M059J (cell line): Measurements from ENCODE around the gene PTPN23. TPM values are rescaled to one million over a fixed set of nuclear protein-coding genes. Genes with fewer than 3 reads are reported as not detected.

ENCODE experiments used
- DNase-seq: peaks from one replicate; pipeline ENCODE4 v3.0.0-alpha.2; 2012; ENCODE audit warnings: low read depth
- total RNA-seq: library from RNA; depleted of rRNA; stranded (reverse); fragments of >200 nt; shearing (Covaris generic); gene quantifications from 2 replicates; pipeline ENCODE4 v1.2.3, GENCODE V29; 2014

PTPN23 gene
- total RNA-seq, 1 experiment from 2014 or later: 8.5 TPM

DNA sequence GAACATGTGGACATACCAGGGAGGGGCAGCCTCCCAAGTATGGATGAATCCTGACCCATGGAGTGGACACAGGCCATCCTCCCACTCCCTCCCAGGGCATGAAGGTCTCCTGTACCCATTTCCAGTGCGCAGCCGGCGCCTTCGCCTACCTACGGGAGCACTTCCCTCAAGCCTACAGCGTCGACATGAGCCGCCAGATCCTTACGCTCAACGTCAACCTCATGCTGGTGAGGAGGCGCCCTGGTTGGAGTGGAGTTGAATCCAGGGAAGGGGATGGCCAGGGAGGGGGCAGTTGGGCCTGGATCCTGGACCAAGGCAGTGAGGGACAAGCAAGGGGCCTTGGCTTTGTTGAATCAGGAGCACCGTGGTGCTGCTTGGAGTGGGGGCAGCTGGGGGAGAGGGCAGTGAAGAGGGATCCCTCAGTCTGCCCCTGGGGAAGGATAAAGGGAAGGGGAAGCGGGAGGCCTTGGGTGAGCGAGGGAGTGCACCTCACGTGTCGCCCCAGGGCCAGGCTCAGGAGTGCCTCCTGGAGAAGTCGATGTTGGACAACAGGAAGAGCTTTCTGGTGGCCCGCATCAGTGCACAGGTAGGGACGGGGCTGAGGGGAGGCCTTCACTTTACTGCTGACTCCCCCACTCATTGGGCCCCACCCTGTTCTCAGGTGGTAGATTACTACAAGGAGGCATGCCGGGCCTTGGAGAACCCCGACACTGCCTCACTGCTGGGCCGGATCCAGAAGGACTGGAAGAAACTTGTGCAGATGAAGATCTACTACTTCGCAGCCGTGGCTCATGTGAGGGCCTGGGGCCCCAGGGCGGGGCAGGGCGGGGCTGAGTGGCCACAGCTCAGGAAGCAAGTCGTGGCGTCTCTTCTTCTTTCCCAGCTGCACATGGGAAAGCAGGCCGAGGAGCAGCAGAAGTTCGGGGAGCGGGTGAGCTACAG lies 25.3 kb downstream of the PTPN23 start:
- no peak for DNase-seq

- no peak for DNase-seq
These were observed 25.9 kb downstream of the PTPN23 start for GRCh38 chr3:47406762-47407149.

- DNase-seq: no peak
These were observed 26.4 kb downstream of the PTPN23 start for GRCh38 chr3:47407237-47407636.

DNA sequence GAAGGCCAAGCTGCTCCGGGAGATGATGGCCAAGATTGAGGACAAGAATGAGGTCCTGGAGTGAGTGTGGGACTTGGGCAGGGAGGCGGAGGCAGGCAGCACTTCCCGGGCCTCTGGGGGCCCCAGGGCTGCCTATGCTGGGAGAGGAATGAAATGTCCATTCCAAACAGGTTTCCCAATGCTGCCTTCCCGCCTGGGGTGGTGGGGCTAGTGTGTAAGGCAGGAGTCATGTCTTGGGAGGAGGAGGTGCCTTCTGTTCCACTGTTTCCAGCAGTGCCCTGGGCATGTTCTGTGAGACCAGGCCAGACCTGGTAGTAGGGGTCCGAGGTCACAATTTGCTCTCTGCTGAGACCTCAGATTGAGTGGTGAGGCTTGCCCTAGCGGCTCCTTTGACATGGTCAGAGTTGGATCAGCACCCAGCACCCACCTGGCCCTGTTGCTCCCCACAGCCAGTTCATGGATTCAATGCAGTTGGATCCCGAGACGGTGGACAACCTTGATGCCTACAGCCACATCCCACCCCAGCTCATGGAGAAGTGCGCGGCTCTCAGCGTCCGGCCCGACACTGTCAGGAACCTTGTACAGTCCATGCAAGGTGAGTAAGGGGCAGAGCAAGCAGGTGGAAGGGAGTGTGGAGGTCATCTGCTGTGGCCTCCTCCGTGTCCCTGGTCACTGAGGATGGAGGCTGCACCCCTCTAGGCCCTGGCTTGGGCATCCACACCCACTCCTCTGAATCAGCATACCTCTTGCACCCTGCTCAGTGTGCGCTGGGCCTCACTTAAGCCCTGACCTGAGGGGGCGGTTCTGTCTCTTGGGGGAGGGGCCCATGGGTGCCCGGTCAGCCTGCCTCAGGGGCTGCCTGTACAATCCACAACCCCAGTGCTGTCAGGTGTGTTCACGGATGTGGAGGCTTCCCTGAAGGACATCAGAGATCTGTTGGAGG lies 27.3 kb downstream of the PTPN23 start:
- DNase-seq: no peak

DNA sequence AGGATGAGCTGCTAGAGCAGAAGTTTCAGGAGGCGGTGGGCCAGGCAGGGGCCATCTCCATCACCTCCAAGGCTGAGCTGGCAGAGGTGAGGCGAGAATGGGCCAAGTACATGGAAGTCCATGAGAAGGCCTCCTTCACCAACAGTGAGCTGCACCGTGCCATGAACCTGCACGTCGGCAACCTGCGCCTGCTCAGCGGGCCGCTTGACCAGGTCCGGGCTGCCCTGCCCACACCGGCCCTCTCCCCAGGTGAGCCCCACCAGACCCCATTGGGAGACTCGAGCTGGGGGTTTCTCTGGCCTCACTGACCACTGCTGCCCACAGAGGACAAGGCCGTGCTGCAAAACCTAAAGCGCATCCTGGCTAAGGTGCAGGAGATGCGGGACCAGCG lies 28.0 kb downstream of the PTPN23 start:
- DNase-seq: no peak

- DNase-seq: no peak
These were observed 28.5 kb downstream of the PTPN23 start for GRCh38 chr3:47409284-47409683.

GRCh38 chr3:47409688-47410416 lies 29.0 kb downstream of the PTPN23 start:
- no peak for DNase-seq

- DNase-seq: no peak
These were observed 29.5 kb downstream of the PTPN23 start for GRCh38 chr3:47410417-47410720.

GRCh38 chr3:47410801-47411646 lies 30.2 kb downstream of the PTPN23 start:
- DNase-seq: no peak

- no peak for DNase-seq
These were observed 31.1 kb downstream of the PTPN23 start for GRCh38 chr3:47411696-47412452.

GRCh38 chr3:47412453-47412756 lies 31.6 kb downstream of the PTPN23 start:
- DNase-seq: no peak

DNA sequence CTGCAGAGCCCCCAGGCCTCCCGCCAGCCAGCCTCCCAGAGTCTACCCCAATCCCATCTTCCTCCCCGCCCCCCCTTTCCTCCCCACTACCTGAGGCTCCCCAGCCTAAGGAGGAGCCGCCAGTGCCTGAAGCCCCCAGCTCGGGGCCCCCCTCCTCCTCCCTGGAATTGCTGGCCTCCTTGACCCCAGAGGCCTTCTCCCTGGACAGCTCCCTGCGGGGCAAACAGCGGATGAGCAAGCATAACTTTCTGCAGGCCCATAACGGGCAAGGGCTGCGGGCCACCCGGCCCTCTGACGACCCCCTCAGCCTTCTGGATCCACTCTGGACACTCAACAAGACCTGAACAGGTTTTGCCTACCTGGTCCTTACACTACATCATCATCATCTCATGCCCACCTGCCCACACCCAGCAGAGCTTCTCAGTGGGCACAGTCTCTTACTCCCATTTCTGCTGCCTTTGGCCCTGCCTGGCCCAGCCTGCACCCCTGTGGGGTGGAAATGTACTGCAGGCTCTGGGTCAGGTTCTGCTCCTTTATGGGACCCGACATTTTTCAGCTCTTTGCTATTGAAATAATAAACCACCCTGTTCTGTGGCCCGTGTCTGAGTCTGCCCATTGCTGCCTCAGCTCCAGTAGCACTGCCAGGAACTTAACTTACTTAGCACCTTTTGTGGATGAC lies 32.2 kb downstream of the PTPN23 start:
- no peak for DNase-seq

DNA sequence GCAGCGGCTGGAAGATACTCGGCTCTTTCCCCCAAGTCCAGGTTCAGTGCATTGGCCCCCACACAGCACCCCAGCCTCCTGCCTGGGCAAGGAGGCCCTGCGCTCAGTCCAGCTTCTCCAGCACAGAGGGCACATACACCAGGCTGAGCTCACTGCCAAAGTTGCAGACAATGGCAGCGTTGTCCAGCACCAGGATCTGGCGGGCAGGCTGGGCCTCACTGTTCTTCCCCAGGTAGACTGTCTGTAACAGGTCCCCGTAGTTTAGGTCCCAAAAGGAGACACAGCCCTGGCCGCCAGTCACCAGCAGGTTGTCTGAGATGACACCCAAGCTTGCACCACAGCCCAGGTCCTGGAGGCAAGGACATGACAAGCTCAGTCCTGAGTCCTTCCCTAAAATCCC lies 32.9 kb downstream of the PTPN23 start:
- no peak for DNase-seq

- no peak for DNase-seq
These were observed 33.3 kb downstream of the PTPN23 start for GRCh38 chr3:47414161-47414564.

- DNase-seq: no peak
These were observed 34.1 kb downstream of the PTPN23 start for GRCh38 chr3:47414666-47415587.

DNA sequence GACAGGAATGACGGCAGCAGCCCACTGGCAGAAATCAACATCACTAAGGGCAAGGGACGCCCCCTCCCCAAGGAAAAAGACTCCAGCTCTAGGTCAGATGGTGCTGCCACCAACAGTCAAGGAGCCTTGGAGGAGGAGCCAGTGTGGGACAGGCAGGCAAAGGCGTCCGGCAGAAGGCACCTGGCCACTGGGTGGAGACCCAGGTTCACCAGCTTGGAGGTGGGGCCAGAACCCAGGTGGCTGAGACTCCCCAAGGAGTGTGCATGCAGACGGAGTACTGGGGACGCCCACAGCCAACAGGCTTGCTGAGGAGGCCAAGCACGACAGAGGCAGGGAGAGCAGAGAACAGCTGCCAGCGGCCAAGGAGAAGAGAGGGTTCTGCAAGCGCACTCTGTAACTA lies 35.2 kb downstream of the PTPN23 start:
- DNase-seq: no peak

DNA sequence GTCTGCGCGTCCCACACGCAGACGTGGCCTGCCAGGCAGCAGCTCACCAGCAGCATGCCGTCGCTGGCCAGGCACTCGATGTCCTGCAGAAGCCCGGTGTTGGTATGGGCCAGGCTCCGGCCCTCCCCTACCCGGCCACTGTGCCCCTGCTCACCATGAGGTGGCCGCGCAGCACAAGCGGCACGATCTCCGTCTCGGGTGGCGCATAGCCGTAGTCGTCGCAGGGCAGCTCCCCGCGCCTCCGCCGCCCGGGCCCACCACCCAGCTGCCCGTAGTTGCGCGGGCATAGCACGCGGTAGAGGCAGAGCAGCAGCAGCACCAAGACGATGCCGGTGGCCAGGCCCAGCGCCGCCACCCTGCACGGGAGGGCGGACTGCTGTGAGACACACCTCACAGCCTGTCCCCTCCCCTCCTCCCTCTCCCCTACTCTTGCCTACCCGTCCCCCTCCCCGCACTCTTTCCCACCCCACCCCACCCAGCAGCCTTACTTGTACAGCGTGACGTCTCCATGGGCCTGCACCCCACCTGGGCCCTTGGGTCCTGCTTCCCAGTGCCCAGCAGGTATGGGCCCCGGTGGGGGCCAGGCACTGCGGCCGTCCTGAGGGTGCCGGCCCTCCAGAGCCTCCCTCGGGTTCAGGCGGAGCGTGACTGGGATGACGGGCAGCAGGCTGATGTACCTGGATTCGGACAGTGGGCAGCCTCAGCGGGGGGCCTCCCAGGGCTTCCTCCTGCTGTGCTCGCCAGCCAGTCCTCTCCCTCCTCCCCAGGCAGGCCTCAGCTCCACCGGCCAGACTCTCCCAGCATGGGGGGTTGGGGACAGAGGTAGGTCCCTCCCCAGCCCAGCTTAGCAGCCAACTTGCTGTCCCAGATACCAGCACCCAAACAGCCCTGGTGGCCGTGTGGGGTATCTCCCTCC lies 37.6 kb downstream of the PTPN23 start:
- no peak for DNase-seq
